Naive thymus-derived CD4-positive, alpha-beta T cell (primary cell): ENCODE results near the gene PPP1R2. TPM values are rescaled to one million over a fixed set of nuclear protein-coding genes. Genes with fewer than 3 reads are reported as not detected.
"Not testable (repeated sequence)": the region's sequence is repeated elsewhere in the genome, so short reads cannot be mapped to it uniquely, and the experiment has no call there.

Source experiments
- ATAC-seq: fragments of 150-1000 bp; cut with Tn5 transposase; 2 replicates; pipeline ENCODE4 v1.10.0; 2021; ENCODE audit warnings: mild to moderate bottlenecking, moderate library complexity
- CTCF ChIA-PET: fragments of 350-600 bp; sonication (Branson Sonifier 250); formaldehyde crosslinking; loops from one replicate; lab custom pipeline; 2021; ENCODE audit warnings: antibody characterized with exemption; lab: Charles Lee
- POLR2A ChIA-PET: fragments of 350-600 bp; sonication (Branson Sonifier 250); formaldehyde crosslinking; loops from one replicate; lab custom pipeline; 2021; ENCODE audit warnings: antibody characterized with exemption, inconsistent platforms; lab: Charles Lee
- DNase-seq, 9 donors: peaks; one replicate each; pipeline versions ENCODE4 v3.0.0 to v3.0.0-alpha.2; 2020 to 2022; ENCODE audit warnings: mixed read lengths in 1 of 9
- H3K27ac ChIP-seq: one replicate; pipeline ENCODE4 v1.7.0; 2013; ENCODE audit warnings: mild to moderate bottlenecking, low read depth, low read length, moderate library complexity
- H3K27me3 ChIP-seq, 2 donors: one replicate each; pipeline ENCODE4 v1.7.0; 2013; ENCODE audit warnings: low read length in 2 of 2, mild to moderate bottlenecking in 2 of 2, moderate library complexity in 2 of 2; ENCODE audit not compliant: control insufficient read depth in 2 of 2, insufficient read depth in 2 of 2
- H3K36me3 ChIP-seq, 3 experiments: 1 replicate in 2 of 3; 2 replicates in 1 of 3; pipeline ENCODE4 v1.7.0; 2013; ENCODE audit warnings: low read length in 3 of 3, mild to moderate bottlenecking in 3 of 3, moderate library complexity in 1 of 3; ENCODE audit not compliant: insufficient read depth in 3 of 3, control insufficient read depth in 2 of 3
- H3K4me1 ChIP-seq, 2 donors: one replicate each; pipeline ENCODE4 v1.7.0; 2013; ENCODE audit warnings: low read length in 2 of 2, mild to moderate bottlenecking in 2 of 2, moderate library complexity in 1 of 2; ENCODE audit not compliant: control insufficient read depth in 2 of 2, insufficient read depth in 2 of 2
- H3K4me3 ChIP-seq: 2 replicates; pipeline ENCODE4 v1.7.0; 2013; ENCODE audit warnings: mild to moderate bottlenecking, low read length
- H3K9me3 ChIP-seq, 3 experiments: 1 replicate in 2 of 3; 2 replicates in 1 of 3; pipeline ENCODE4 v1.7.0; 2013; ENCODE audit warnings: low read length in 3 of 3; ENCODE audit not compliant: control insufficient read depth in 2 of 3
- H3K27ac Mint-ChIP-seq, 9 donors: one replicate each; pipeline ENCODE4 v1.8.0; 2020 to 2022; ENCODE audit warnings: mixed read lengths in 9 of 9, mild to moderate bottlenecking in 8 of 9, moderate library complexity in 5 of 9, inconsistent platforms in 2 of 9
- H3K27me3 Mint-ChIP-seq, 5 donors: one replicate each; pipeline ENCODE4 v1.8.0; 2021 to 2022; ENCODE audit warnings: mixed read lengths in 5 of 5, mild to moderate bottlenecking in 1 of 5
- H3K36me3 Mint-ChIP-seq, 5 donors: one replicate each; pipeline ENCODE4 v1.8.0; 2020 to 2022; ENCODE audit warnings: mixed read lengths in 5 of 5, mild to moderate bottlenecking in 3 of 5, inconsistent platforms in 1 of 5
- H3K4me1 Mint-ChIP-seq, 7 donors: one replicate each; pipeline ENCODE4 v1.8.0; 2020 to 2022; ENCODE audit warnings: mixed read lengths in 7 of 7, mild to moderate bottlenecking in 3 of 7, inconsistent platforms in 1 of 7
- H3K4me3 Mint-ChIP-seq, 10 donors: one replicate each; pipeline ENCODE4 v1.8.0; 2020 to 2022; ENCODE audit warnings: mild to moderate bottlenecking in 10 of 10, mixed read lengths in 10 of 10, moderate library complexity in 6 of 10, inconsistent platforms in 2 of 10
- H3K9me3 Mint-ChIP-seq, 11 donors: one replicate each; pipeline ENCODE4 v1.8.0; 2020 to 2022; ENCODE audit warnings: mixed read lengths in 11 of 11, mild to moderate bottlenecking in 4 of 11, inconsistent platforms in 1 of 11, moderate library complexity in 1 of 11
- intact Hi-C, 2 donors: fragments of 100-400 bp; cut with micrococcal nuclease; formaldehyde crosslinking; loops; one replicate each; pipeline ENCODE4 v1.15.1; 2023
- polyA plus RNA-seq, 2 donors: library from polyadenylated mRNA; unstranded; fragments of 300-500 nt; fragmentation: Illumina TruSeq; gene quantifications; one replicate each; pipeline ENCODE4 v1.2.3, GENCODE V29; 2021
- total RNA-seq, 6 experiments: library from RNA in 5 of 6; stranded (reverse) in 5 of 6; gene quantifications; 1 replicate in 5 of 6; 2 replicates in 1 of 6; pipeline ENCODE4 v1.2.3 and lab custom pipeline; 2021 to 2026

Gene PPP1R2
- total and polyA plus RNA-seq, 7 experiments from 2014 or later, result 76.1 to 329 (median 157) TPM

- peak overlapping the region; percentile 49 to 81 (median 66) for H3K4me3 Mint-ChIP-seq
- Histone ChIP-seq H3K4me3 (peak overlapping the region; percentile 27), H3K27me3 (no peaks in the 10 kb centered on the region), H3K36me3 (peaks cover 10 to 18% (median 18%) of the 10 kb centered on the region in 3 experiments), H3K27ac (peak overlapping the region; percentile 50), H3K4me1 (peaks cover 20 to 35% of the 10 kb centered on the region in 2 donors), H3K9me3 (no peaks in the 10 kb centered on the region)
- POLR2A ChIA-PET, result interaction anchor here (0.6 to 5.4 kb wide), 4 partner anchors 18 to 1480 kb away, joined by 3 to 37 read pairs (median 16); partner anchors contain the start of gene PPP1R2
- intact Hi-C loops, result loop anchor here (1.0 to 5.0 kb wide), 4 partner anchors 14 to 82 kb away; partner anchors contain the start of gene ACAP2 (in 1 of the 2)
- peaks cover 6 to 33% (median 29%) of the 10 kb centered on the region in 5 donors for H3K36me3 Mint-ChIP-seq
- H3K27ac Mint-ChIP-seq, result peak overlapping the region; percentile 79 to 95 (median 91)
- peak in 1 of 9 donors; percentile 31 for DNase-seq
- CTCF ChIA-PET, result interaction anchor here (1.2 to 6.4 kb wide), 5 partner anchors 17 to 260 kb away, joined by 3 to 76 read pairs (median 4); partner anchors contain the start of gene XXYLT1
- H3K9me3 Mint-ChIP-seq, result peaks cover 0 to 1% (median 0%) of the 10 kb centered on the region in 11 donors
- H3K27me3 Mint-ChIP-seq, result no peaks in the 10 kb centered on the region
- ATAC-seq, result peak; percentile 47
- H3K4me1 Mint-ChIP-seq, result peaks cover 24 to 77% (median 66%) of the 10 kb centered on the region in 7 donors
Observed at GRCh38 chr3:195524171-195524896, 18.8 kb downstream of the PPP1R2 start.

- H3K27ac ChIP-seq, result peak overlapping the region; percentile 50
- peak in 6 of 9 donors; percentile 19 to 56 (median 50) for DNase-seq
- intact Hi-C loops, result loop anchor here (1.0 to 5.0 kb wide), 5 partner anchors 11 to 840 kb away; partner anchors contain the start of genes XXYLT1 (in 2 of the 2) and ACAP2 (in 1 of the 2)
- Mint-ChIP-seq H3K27ac (peak overlapping the region in 8 of 9 donors; percentile 56 to 91 (median 82)), H3K27me3 (no peaks in the 10 kb centered on the region), H3K4me3 (peak overlapping the region in 4 of 10 donors; percentile 10 to 61 (median 35)), H3K4me1 (peaks cover 18 to 64% (median 56%) of the 10 kb centered on the region in 7 donors), H3K36me3 (peaks cover 4 to 28% (median 15%) of the 10 kb centered on the region in 5 donors), H3K9me3 (peaks cover 0 to 1% (median 0%) of the 10 kb centered on the region in 11 donors)
- peaks cover 18 to 33% of the 10 kb centered on the region in 2 donors for H3K4me1 ChIP-seq
- POLR2A ChIA-PET, result interaction anchor here (0.6 to 5.4 kb wide), 8 partner anchors 16 to 252 kb away, joined by 3 to 37 read pairs (median 4); partner anchors contain the start of genes PPP1R2 and XXYLT1
- H3K9me3 ChIP-seq, result no peaks in the 10 kb centered on the region
- no peak overlapping the region for H3K4me3 ChIP-seq
- H3K27me3 ChIP-seq, result no peaks in the 10 kb centered on the region
- H3K36me3 ChIP-seq, result peaks cover 6 to 25% (median 18%) of the 10 kb centered on the region in 3 experiments
- ATAC-seq, result peak; percentile 64
- CTCF ChIA-PET, result interaction anchor here (0.6 to 6.4 kb wide), 23 partner anchors 9 to 850 kb away, joined by 3 to 76 read pairs (median 4); partner anchors contain the start of genes LSG1, PPP1R2 and XXYLT1
Observed at GRCh38 chr3:195522254-195523023, 20.7 kb downstream of the PPP1R2 start.

GRCh38 chr3:195517030-195517429 lies 26.1 kb downstream of the PPP1R2 start:
- ATAC-seq, result no peak
- DNase-seq, result no peak
- Mint-ChIP-seq H3K9me3 (peaks cover 0 to 1% (median 0%) of the 10 kb centered on the region in 11 donors), H3K27ac (peak overlapping the region in 2 of 9 donors; percentile 14 to 38), H3K27me3 (no peaks in the 10 kb centered on the region), H3K4me1 (peaks cover 3 to 52% (median 34%) of the 10 kb centered on the region in 7 donors), H3K36me3 (peaks cover 10 to 47% (median 32%) of the 10 kb centered on the region in 5 donors), H3K4me3 (no peak overlapping the region)
- ChIA-PET POLR2A (no interaction called here), CTCF (interaction anchor here (1.1 kb wide), 1 partner anchor 246 kb away, joined by 3 read pairs; the partner anchor contains the start of gene XXYLT1)
- Histone ChIP-seq H3K27ac (no peak overlapping the region), H3K36me3 (peaks cover 0 to 66% (median 9%) of the 10 kb centered on the region in 3 experiments), H3K4me3 (no peak overlapping the region), H3K27me3 (no peaks in the 10 kb centered on the region), H3K4me1 (no peaks in the 10 kb centered on the region), H3K9me3 (no peaks in the 10 kb centered on the region)
- intact Hi-C loops, result no loop called here

- H3K27ac ChIP-seq, intact Hi-C loops, H3K4me3 ChIP-seq, H3K27me3 ChIP-seq, H3K4me3 Mint-ChIP-seq, H3K27me3 Mint-ChIP-seq, ATAC-seq, H3K9me3 ChIP-seq, DNase-seq, H3K4me1 ChIP-seq, POLR2A ChIA-PET, H3K9me3 Mint-ChIP-seq: not testable (repeated sequence)
- H3K36me3 ChIP-seq, result peaks cover 0 to 72% (median 9%) of the 10 kb centered on the region in 3 experiments
- CTCF ChIA-PET, result interaction anchor here (0.6 to 1.6 kb wide), 2 partner anchors 8 to 212 kb away, joined by 3 read pairs; no protein-coding TSS in a partner anchor
- H3K36me3 Mint-ChIP-seq, result peaks cover 12 to 52% (median 33%) of the 10 kb centered on the region in 5 donors
- peaks cover 3 to 58% (median 40%) of the 10 kb centered on the region in 7 donors for H3K4me1 Mint-ChIP-seq
- H3K27ac Mint-ChIP-seq, result peak overlapping the region in 7 of 9 donors; percentile 13 to 65 (median 48)
Observed at GRCh38 chr3:195514610-195515235, 28.4 kb downstream of the PPP1R2 start.

GRCh38 chr3:195512798-195513345 lies 30.3 kb downstream of the PPP1R2 start:
- Mint-ChIP-seq H3K4me1 (peaks cover 5 to 57% (median 42%) of the 10 kb centered on the region in 7 donors), H3K4me3 (no peak overlapping the region), H3K27ac (peak overlapping the region in 5 of 9 donors; percentile 30 to 89 (median 51)), H3K36me3 (peaks cover 19 to 55% (median 43%) of the 10 kb centered on the region in 5 donors), H3K27me3 (no peaks in the 10 kb centered on the region), H3K9me3 (no peaks in the 10 kb centered on the region)
- DNase-seq (no peak), ATAC-seq (no peak)
- POLR2A ChIA-PET, result no interaction called here
- H3K4me1 ChIP-seq, result no peaks in the 10 kb centered on the region
- no peak overlapping the region for H3K4me3 ChIP-seq
- peaks cover 0 to 66% (median 9%) of the 10 kb centered on the region in 3 experiments for H3K36me3 ChIP-seq
- no peaks in the 10 kb centered on the region for H3K27me3 ChIP-seq
- no peak overlapping the region for H3K27ac ChIP-seq
- CTCF ChIA-PET, result interaction anchor here (1.6 kb wide), 1 partner anchor 10 kb away, joined by 3 read pairs; no protein-coding TSS in a partner anchor
- intact Hi-C loops, result no loop called here
- no peaks in the 10 kb centered on the region for H3K9me3 ChIP-seq
